Spleen (tissue), 7 donors: ENCODE results near the gene STN1.

ENCODE experiments used
- CTCF ChIP-seq, 11 experiments: fragments of 200-600 bp in 7 of 11; fragments of 450-650 bp in 4 of 11; sonication (generic) in 4 of 11; IDR thresholded peaks in 8 of 11; conservative IDR thresholded peaks in 3 of 11; 1 replicate in 7 of 11; 2 replicates in 4 of 11; pipeline versions ENCODE4 v1.4.0 to v1.8.0; 2016 to 2021; ENCODE audit warnings: antibody characterized with exemption in 11 of 11, inconsistent platforms in 4 of 11, mild to moderate bottlenecking in 1 of 11
- POLR2A ChIP-seq, 3 donors: fragments of 450-650 bp; IDR thresholded peaks; one replicate each; pipeline ENCODE4 v1.5.1; 2017; ENCODE audit warnings: antibody characterized with exemption in 3 of 3, mild to moderate bottlenecking in 1 of 3
- POLR2AphosphoS5 ChIP-seq, 3 donors: sonication (generic); formaldehyde crosslinking; IDR thresholded peaks; one replicate each; pipeline ENCODE4 v1.5.1; 2017; ENCODE audit warnings: antibody characterized with exemption in 3 of 3
- donor health status: DM: no; HTN: no; CAD: no; lungs with moderate emphysema.
- donor health status: DM: no; HTN: no; CAD: no.
- donor health status: DM: no; HTN: no; CAD: no.

- TF ChIP-seq CTCF (IDR thresholded peaks at IDR 0.05 in 8 of 11, conservative IDR thresholded peaks at IDR 0.05 in 3 of 11) (no peak), POLR2A (IDR thresholded peaks at IDR 0.05) (no peak), POLR2AphosphoS5 (IDR thresholded peaks at IDR 0.05) (no peak)
These were observed 20.7 kb downstream of the STN1 start for GRCh38 chr10:103897241-103897774.
